HG03039 (cell line): ENCODE measurements around the gene KRR1.
A peak's percentile ranks its signal among the peaks of the same experiment; 100 is the strongest.
"Not testable (repeated sequence)": the region's sequence is repeated elsewhere in the genome, so short reads cannot be mapped to it uniquely, and the experiment has no call there.

Source experiments
- ATAC-seq: cut with Tn5 transposase; IDR thresholded peaks from one replicate; pipeline ENCODE4 v1.9.1; 2021; ENCODE audit warnings: mild to moderate bottlenecking, moderate library complexity; ENCODE audit not compliant: unreplicated experiment

The KRR1 gene

GRCh38 chr12:75479963-75480461 lies 31.4 kb downstream of the KRR1 start:
- no peak for ATAC-seq

GRCh38 chr12:75478116-75478794 lies 33.2 kb downstream of the KRR1 start:
- ATAC-seq: peak; percentile 28

- no peak for ATAC-seq
Observed at GRCh38 chr12:75477137-75477536, 34.3 kb downstream of the KRR1 start.

GRCh38 chr12:75476071-75476470 lies 35.3 kb downstream of the KRR1 start:
- no peak for ATAC-seq

GRCh38 chr12:75474116-75474515 lies 37.3 kb downstream of the KRR1 start:
- no peak for ATAC-seq

GRCh38 chr12:75471902-75472890 lies 39.2 kb downstream of the KRR1 start:
- ATAC-seq: no peak

GRCh38 chr12:75460204-75460603 lies 51.2 kb downstream of the KRR1 start:
- no peak for ATAC-seq

- no peak for ATAC-seq
Observed at GRCh38 chr12:75459755-75460154, 51.7 kb downstream of the KRR1 start.

- not testable (repeated sequence) for ATAC-seq
Observed at GRCh38 chr12:75457866-75458265, 53.5 kb downstream of the KRR1 start.

- no peak for ATAC-seq
Observed at GRCh38 chr12:75457191-75457590, 54.2 kb downstream of the KRR1 start.

- no peak for ATAC-seq
Observed at GRCh38 chr12:75455839-75456238, 55.6 kb downstream of the KRR1 start.

GRCh38 chr12:75452675-75453330 lies 58.6 kb downstream of the KRR1 start:
- ATAC-seq: no peak

- no peak for ATAC-seq
Observed at GRCh38 chr12:75447691-75448393, 63.6 kb downstream of the KRR1 start.

GRCh38 chr12:75446857-75447256 lies 64.6 kb downstream of the KRR1 start:
- no peak for ATAC-seq

- not testable (repeated sequence) for ATAC-seq
Observed at GRCh38 chr12:75445137-75445507, 66.3 kb downstream of the KRR1 start.

- no peak for ATAC-seq
Observed at GRCh38 chr12:75444429-75445136, 66.8 kb downstream of the KRR1 start.

- no peak for ATAC-seq
Observed at GRCh38 chr12:75443709-75444108, 67.7 kb downstream of the KRR1 start.

GRCh38 chr12:75442454-75442853 lies 69.0 kb downstream of the KRR1 start:
- not testable (repeated sequence) for ATAC-seq

GRCh38 chr12:75441687-75442449 lies 69.5 kb downstream of the KRR1 start:
- ATAC-seq: not testable (repeated sequence)
